Astrocyte of the hippocampus (primary cell): ENCODE results near the gene TNFSF13B.
"Not testable (repeated sequence)": the region's sequence is repeated elsewhere in the genome, so short reads cannot be mapped to it uniquely, and the experiment has no call there.

Experiments used
- DNase-seq: peaks from one replicate; pipeline ENCODE4 v3.0.0; 2011; ENCODE audit warnings: low read depth, low spot score

TNFSF13B gene

DNA sequence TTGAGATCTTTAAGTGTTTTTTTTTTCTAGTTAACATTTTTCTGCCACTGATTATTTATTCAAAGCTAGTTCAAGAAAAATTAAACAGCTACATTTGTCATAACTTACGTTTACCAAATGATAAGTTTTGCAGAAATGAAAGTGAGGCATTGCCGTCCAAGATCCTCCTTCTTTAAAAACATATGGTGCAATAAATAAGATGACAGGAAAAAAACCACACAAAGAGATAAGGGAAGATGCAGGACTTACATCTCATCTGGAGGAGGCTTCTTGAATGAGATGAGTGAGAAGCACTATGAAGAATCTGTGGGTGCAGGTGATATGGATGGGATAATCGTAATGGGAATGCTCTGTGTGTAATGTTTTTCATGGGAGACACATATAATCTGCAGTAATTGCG, 12.4 kb downstream of the TNFSF13B start:
- DNase-seq = no peak

DNA sequence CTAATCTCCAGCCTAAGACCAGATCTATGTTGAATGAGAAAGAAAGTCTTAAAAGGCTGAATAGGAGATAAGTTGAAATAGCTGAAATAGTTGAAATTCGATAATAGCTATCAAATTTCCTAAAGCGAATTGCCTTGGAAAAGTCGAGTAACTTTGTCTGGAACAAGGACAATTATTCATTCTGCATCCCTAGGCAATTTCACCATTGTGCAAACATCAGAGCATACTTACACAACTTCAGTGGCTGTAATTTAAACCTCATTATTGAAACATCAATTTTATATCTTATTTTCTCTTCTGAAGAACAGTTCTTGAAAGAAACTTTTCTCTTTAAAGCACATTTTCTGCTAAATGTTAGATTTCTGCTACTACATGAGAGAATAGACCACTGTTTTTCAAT, 13.6 kb downstream of the TNFSF13B start:
- DNase-seq = peak; percentile 16

DNA sequence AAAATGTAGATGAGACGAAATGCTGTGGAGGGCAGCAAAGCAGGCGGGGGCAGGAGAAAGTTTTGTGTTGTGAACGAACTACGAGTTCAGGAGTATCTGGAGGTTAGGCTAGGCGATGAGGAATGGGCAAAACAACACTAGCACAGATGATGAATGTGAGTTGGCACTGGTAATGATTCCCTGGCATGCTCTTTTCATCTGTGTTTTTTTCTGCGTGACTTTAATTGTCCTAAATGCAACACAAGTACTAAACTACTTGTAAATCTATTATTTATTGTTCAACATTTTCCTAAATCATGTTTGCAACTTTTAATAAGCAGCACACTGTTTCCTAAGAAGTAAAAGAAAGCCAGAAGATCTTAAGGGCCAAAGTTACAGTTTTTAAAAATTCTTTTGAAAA, 19.2 kb downstream of the TNFSF13B start:
- DNase-seq = no peak

DNA sequence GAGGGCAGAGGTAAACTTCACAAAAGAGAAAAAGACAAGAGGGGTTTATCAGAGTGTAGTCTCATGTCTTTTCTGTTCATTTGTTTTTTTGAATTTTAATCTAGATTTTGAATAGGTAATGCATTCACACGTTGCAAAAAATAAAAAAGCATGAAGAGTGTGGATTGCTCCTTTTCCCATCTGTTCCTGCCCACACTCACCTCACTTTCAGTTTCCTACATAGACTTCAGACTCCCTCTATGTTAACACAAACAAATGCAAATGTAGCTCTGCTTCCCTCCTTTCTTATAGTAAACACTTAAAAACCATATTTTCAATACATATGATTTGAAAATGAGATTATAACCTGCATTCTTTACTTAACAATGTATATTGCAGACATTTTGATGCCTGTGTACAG, 20.3 kb downstream of the TNFSF13B start:
- no peak for DNase-seq

DNA sequence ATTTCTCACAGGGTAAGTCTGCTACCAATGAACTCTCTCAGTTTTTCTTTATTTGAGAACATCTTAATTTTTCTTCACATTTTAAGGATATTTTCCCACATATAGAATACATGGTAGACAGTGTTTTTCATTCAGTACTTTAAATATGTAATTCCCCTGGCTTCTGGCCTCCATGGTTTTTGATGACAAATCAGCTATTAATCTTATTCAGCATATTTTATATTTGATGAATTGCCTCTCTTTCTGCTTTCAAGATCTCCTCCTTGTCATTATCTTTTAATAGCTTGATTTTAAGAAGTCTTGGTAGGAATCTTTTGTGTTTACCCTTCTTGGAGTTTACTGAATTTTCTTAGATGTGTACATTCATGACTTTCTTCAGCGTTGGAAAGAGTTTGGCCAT, 27.6 kb downstream of the TNFSF13B start:
- DNase-seq = no peak

DNA sequence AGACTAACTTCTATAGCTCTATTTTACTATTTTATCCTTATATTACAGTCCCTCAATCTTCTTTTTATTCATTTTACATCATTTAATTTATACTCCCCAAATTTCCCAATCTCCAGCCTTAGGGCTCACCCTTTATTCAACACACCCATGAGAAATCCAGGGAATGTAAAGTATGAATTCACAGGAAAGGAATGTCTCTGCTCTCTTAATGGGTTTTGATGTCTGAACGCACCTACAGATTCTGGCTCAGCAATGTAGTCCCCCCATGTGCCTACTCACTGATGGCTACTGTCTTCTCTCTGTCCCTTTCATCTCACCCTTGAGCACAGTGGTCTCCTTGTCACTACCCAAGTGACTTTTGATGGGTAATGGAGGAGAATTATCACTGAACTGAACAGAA, 32.8 kb downstream of the TNFSF13B start:
- peak; percentile 47 for DNase-seq

DNA sequence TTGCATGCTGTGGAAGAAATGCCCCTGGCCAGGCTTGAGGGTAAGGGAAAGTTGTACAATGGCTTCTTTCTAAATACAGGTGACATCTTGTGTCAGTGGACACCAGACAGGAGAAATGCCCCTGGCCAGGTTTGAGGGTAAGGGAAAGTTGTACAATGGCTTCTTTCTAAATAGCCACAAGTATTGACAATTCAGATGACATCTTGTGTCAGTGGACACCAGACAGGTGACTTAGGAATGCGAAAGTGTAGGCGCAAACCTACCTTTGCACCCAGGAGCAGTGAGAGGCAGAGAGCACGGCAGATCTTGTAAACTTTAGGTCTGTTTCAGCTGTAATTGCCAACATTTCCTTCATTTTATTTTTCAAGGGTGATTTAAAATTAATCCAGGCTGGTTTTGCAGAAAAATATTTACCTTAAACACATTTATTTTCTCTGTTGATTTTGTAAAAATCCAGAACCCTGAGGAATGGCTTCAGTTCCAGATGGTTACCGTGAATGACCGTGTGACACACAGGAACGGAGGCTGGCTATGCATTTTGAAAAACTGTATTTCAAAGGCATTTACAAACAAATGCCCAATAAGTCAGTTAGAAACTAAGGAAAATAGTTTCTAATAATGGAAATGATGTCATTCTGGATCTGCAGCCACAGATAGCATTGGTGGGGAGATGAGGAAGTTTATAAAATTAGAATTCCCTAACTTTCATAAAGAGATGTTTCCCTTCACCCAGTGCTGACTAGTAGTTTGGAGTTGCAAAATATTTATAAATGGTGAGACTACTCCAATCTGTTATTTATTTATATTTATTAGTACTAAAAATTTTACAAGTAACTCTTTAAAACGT, 34.9 kb downstream of the TNFSF13B start:
- DNase-seq = no peak

DNA sequence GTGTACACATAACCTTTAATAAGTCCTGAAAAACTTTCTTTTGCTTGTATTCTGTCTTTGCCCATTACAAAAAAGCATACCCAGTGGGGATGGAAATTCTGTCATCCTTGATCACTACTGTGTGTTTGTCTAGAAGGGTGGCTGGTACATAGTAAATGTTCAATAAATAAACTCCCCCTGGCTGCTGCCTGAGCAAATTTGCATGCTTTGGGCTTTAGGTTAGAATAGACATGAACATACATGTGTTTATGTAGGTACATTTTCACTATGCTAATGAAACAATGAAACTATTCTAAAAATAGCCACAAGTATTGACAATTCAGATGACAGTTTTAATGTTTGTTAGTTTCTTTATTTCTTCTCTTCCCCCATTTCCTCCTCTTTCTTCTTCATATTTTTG, 36.1 kb downstream of the TNFSF13B start:
- no peak for DNase-seq

DNA sequence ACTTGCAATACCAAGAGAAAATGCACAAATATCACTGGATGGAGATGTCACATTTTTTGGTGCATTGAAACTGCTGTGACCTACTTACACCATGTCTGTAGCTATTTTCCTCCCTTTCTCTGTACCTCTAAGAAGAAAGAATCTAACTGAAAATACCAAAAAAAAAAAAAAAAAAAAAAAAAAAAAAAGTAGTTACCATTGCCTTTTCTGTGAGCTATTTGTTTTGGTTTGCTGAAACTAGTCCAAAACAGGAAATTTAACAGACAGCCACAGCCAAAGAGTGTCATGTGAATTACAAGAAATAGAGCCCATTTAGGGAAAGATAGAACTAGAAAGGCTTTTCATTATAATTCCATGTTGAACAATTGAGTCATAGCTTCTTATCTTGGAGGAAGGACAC, 37.3 kb downstream of the TNFSF13B start:
- DNase-seq = peak; percentile 32

DNA sequence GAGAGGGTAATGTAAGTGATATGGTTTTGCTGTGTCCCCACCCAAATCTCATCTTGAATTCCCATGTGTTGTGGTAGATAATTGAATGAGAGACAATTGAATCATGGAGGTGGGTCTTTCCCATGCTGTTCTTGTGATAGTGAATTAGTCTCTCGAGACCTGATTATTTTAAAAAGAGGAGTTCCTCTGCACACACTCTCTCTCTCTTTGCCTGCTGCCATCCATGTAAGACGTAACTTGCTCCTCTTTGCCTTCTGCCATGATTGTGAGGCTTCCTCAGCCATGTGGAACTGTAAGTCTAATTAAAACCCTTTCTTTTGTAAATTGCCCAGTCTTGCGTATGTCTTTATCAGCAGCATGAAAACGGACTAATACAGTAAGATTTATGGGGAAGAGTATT, 42.1 kb downstream of the TNFSF13B start:
- not testable (repeated sequence) for DNase-seq

DNA sequence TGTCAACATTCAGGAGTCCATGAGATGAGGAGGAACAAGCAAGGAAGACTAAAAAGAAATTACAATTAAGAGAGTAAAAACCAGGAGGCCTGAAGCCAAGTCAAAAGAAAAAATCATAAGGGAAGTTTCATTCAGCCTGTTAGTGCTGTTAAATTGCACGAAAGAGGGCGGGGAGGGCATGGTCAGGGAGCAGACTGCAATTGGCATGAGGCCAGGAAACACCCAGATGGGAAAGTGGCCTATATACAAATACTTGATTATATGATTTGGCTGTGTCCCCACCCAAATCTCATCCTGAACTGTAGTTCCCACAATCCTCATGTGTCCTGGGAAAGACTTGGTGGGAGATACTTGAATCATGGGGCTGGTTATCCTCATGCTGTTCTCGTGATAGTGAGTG, 43.9 kb downstream of the TNFSF13B start:
- no peak for DNase-seq

DNA sequence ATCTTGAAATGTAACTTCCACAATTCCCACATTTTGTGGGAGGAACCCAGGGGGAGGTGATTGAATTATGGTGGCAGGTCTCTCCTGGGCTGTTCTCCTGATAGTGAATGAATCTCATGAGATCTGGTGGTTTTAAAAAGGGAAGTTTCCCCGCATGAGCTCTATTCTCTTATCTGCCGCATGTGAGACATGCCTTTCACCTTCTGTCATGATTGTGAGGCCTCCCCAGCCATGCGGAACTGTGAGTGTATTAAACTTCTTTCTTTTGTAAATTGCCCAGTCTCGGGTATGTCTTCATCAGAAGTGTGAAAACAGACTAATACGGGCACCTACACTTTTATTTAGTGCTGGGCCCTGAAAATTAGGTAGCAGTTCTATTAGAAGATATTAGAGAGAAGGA, 45.8 kb downstream of the TNFSF13B start:
- DNase-seq = peak; percentile 9

DNA sequence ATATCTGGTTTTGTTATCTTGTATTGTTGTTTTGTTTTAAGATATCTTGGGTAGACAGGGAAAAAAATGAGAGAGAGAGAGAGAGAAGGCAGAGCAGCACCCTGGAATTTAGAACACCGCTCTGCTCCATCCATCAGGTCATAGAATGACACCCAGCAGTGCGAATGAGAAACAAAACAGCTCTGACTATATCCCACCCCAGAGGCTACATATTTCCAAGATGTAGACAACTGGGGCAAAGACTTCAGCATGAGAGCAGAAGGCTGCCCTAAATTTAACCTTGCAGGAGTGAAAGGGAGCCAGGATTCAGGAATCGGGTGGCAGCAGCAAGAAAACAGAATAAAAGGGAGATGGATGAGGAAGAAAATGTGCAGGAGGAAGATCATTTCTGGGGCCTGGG, 46.5 kb downstream of the TNFSF13B start:
- DNase-seq = no peak

DNA sequence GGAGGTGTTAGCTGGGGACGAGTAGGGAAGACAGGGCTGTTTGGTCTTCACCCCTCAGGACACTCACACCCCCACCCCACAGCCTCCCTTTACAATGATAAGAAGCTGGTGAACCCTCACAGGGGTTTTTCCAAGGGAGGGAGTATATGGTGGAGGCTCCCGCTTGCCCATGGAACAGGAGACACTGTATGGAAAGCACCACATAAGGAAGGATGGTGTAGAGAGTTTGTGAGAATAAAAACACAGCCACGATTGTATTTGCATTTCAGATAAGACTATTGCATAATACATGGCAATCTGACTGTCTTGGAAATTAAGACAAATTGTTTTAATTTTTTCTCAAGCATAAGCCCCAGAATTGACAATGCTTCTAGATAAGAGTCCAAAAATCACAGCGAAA, 46.9 kb downstream of the TNFSF13B start:
- DNase-seq = no peak

DNA sequence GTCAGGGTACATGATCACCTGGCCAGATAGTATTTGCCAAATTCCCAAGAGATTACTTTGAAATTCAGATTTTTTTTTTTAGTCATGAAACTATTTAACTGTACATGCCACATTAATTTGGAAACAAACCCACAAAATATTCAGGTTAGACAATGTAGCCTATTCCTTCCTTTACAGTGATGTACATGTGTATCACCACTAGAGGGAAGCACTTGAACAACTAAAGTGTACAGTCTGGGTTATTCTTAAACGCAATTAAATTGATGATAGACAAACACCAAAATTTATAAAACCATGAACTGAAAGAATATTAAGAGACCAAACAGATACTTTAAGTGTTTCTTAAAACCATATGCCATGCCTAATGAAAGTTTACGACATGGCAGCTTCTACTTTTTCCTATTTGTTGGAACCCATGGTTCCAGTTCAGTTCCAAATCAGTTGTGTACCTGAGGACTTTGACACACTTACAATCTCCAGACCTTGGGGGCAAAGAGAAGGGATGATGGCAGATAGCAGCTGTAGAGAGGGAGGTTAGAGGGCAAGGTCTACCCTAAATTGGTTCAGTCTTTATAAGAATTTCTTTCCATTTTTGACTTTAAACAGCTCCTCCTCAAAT, 52.8 kb downstream of the TNFSF13B start:
- DNase-seq = peak; percentile 64

DNA sequence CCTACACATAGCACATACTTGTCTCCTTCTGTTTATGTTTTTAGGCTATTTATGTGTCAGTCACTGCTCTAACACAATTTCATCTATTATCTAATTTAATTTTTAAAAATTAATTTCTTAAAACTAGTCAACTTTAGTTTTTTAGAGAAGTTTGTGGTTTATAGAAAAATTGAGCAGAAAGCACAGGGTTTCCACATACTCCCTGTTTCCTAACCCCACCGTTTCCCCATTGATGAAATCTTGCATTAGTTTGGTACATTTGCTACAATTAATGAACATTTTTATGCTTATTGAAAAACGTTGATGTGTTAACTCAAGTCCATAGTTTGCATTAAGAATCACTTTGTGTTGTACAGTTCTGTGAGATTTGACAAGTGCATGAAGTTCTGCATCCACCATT, 53.5 kb downstream of the TNFSF13B start:
- no peak for DNase-seq

DNA sequence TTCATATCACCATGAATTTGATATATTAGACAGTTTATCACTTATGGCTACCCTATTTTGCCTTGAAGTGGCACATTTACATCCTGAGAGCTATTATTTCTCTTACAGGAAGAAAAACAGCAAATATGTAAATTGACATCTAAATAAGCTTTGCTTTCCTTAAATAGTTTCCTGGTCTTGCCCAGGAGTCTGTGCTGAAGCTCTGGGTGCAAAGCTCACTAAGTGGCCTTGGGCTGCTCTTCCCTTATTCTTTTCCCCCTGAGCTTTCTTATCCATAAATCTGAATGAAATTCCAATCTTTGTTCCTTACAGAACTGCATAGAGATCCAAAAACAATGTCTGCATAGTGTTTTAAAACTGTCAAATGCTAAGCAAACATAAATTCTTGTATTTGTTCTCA, 56.3 kb downstream of the TNFSF13B start:
- DNase-seq = no peak

DNA sequence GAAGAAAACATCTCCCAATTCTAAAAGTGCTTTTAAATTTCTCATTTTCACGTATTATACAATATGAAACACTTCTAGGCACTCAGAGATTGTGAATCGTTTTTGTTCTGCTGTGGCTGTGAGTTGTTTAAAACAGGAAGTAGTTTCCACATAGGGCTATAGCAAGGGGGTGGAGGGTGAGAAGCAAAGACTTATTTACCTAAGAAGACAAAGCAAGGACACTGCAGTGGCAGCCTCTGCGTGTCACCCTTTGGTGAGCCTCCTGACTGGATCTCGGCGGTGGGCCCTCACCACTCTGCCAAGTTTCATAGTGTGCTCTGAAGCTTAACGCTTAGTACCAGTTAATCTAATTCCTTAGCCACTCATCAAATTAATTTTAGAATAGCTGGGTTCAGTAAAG, 56.8 kb downstream of the TNFSF13B start:
- no peak for DNase-seq

DNA sequence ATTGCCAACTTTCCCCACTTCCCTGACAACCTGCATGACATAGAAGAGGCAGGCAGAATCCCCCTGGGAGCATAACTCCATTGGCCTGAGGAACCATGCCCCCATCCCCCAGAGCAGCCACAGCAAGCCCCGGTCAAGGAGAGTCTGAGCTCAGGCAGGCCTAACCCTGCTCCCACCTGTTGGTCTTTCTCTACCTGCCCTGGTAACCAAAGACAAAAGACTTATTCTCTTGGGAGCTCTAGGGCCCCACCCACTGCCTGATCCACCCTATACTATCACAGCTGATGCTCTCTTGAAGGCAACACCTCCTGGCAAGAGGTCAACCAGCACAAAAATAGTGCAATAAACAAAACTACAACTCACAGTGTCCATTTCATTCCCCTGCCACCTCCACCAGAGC, 59.3 kb downstream of the TNFSF13B start:
- DNase-seq = no peak

DNA sequence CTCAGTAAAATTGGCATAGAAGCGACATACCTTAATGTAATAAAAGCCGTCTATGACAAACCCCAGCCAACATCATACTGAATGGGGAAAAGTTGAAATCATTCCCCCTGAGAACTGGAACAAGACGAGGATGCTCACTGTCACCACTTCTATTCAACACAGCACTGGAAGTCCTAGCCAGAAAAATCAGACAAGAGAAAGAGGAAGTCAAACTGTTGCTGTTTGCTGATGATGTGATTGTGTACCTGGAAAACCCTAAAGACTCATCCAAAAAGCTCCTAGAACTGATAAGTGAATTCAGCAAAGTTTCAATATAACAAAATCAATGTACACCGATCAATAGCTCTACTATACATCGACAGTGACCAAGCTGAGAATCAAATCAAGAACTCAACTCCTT, 63.3 kb downstream of the TNFSF13B start:
- DNase-seq = no peak

DNA sequence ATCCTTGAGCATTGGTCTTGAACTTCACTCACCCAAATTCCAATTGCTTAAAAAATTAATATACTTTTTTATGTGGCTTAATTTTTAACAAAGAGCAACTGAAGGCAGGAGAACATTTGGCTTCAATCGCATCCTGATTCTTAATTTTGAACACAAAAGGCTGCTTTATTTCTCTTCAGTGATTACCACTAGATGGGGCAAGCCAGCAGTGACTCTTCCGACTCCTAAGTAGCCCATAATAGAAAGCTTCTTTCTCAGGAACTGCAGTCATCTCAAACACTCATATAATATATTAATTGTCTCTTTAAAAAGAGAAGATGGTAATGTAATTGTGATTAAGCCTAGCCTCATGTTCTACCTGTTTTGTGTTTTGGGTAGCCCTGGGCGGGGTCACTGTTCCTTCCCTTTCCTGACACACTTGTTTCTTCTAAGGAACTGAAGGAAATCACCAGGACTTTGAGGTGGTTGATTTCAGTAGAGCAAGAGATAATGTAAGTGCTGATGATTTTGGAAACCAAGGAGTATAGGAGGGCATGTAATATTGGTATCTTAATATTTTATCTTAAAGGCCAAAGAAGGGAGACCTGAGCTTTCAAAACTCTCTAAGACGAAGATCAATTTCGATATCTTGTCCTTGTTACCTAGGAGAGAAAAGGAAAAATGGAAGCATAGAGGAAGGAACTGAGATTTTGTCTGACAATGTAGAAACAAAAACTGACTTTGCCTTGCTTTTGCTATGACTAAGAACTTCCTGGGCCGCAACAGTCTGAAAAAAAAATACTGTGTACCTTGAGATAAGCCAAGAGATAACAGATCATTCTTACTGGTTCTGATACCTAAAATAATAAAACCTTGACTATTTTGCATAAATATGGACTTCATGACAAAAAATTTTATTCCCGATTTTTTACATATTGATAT, 73.1 kb downstream of the TNFSF13B start:
- peak; percentile 65 for DNase-seq

DNA sequence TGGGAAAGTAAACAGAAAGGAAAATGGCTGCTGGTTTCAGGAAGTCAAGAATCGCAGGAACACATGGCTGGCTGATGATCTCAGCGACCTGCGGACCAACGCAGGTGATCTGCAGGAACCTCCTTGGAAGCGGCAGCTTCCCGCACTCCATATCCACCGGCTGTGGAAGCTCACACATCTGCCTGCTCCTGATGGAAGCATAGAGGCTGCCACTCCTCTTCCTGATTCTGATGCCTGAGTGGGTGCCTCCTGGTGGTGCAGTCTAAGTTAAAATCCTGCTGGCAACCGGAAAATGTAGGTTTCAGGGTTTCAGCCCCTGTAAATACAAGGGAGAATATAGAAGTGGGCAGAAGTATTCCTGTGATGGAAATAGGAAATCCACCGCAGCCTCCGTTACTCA, 75.5 kb downstream of the TNFSF13B start:
- DNase-seq = no peak
